Body of pancreas (tissue), 4 donors: Measurements from ENCODE around the gene WFDC2. TPM values are rescaled to one million over a fixed set of nuclear protein-coding genes. Genes with fewer than 3 reads are reported as not detected.

ENCODE experiments used
- ATAC-seq: fragments of 150-250 bp; one replicate; pipeline ENCODE4 v1.9.1; 2016
- DNase-seq, 4 donors: peaks; one replicate each; pipeline ENCODE4 v3.0.0-alpha.2; 2019
- H3K27ac ChIP-seq, 4 donors: fragments of 200-600 bp; sonication (generic); 1 replicate in 3 of 4; 2 replicates in 1 of 4; pipeline versions ENCODE4 v1.5.1 to v1.6.1; 2016 to 2019; ENCODE audit warnings: mild to moderate bottlenecking in 1 of 4, mixed read lengths in 1 of 4, moderate library complexity in 1 of 4
- H3K27me3 ChIP-seq, 2 donors: fragments of 200-600 bp; sonication (generic); one replicate each; pipeline ENCODE4 v1.6.0; 2016; ENCODE audit warnings: mild to moderate bottlenecking in 1 of 2
- H3K36me3 ChIP-seq, 2 donors: fragments of 200-600 bp; sonication (generic); replicated peaks in 1 of 2; 2 replicates each; pipeline ENCODE4 v1.5.1; 2016; ENCODE audit warnings: low read depth in 2 of 2; ENCODE audit not compliant: insufficient read depth in 1 of 2
- H3K4me1 ChIP-seq: fragments of 200-600 bp; sonication (generic); one replicate; pipeline ENCODE4 v1.6.0; 2016
- H3K4me3 ChIP-seq, 2 donors: fragments of 200-600 bp; sonication (generic); 1 replicate in 1 of 2; 2 replicates in 1 of 2; pipeline ENCODE4 v1.5.1; 2016 to 2019
- H3K9me3 ChIP-seq, 3 donors: fragments of 200-600 bp; sonication (generic); 1 replicate in 2 of 3; 2 replicates in 1 of 3; pipeline ENCODE4 v1.5.1; 2016
- POLR2A ChIP-seq, 3 donors: fragments of 450-650 bp; IDR thresholded peaks; one replicate each; pipeline ENCODE4 v1.6.1; 2016; ENCODE audit warnings: antibody characterized with exemption in 3 of 3, mild to moderate bottlenecking in 2 of 3
- WGBS, 2 donors: methylation state at CpG; one replicate each; pipeline ENCODE4 v1.1.5; 2017; 5-methylcytosine and 5-hydroxymethylcytosine counted together
- intact Hi-C: fragments of 100-400 bp; cut with DNase I; formaldehyde crosslinking; loops from one replicate; pipeline ENCODE4 v1.15.1; 2023
- total RNA-seq, 2 donors: library from RNA; depleted of rRNA; stranded (reverse); fragments of >200 nt; gene quantifications; one replicate each; pipeline ENCODE4 v1.1.0, GENCODE V29; 2016
- TF ChIP-seq, protein P1 (sequence below), 7 experiments: fragments of 450-650 bp in 4 of 7; fragments of 200-600 bp in 3 of 7; sonication (generic) in 3 of 7; IDR thresholded peaks; one replicate each; pipeline ENCODE4 v1.5.1; 2016 to 2019; ENCODE audit warnings: antibody characterized with exemption in 7 of 7

Gene WFDC2
- total RNA-seq, 2 donors from 2014 or later = 3.0 to 11.9 TPM

- DNase-seq = no peak
- no peak for TF ChIP-seq POLR2A (IDR thresholded peaks at IDR 0.05)
- TF ChIP-seq, protein P1, sequence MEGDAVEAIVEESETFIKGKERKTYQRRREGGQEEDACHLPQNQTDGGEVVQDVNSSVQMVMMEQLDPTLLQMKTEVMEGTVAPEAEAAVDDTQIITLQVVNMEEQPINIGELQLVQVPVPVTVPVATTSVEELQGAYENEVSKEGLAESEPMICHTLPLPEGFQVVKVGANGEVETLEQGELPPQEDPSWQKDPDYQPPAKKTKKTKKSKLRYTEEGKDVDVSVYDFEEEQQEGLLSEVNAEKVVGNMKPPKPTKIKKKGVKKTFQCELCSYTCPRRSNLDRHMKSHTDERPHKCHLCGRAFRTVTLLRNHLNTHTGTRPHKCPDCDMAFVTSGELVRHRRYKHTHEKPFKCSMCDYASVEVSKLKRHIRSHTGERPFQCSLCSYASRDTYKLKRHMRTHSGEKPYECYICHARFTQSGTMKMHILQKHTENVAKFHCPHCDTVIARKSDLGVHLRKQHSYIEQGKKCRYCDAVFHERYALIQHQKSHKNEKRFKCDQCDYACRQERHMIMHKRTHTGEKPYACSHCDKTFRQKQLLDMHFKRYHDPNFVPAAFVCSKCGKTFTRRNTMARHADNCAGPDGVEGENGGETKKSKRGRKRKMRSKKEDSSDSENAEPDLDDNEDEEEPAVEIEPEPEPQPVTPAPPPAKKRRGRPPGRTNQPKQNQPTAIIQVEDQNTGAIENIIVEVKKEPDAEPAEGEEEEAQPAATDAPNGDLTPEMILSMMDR (IDR thresholded peaks at IDR 0.05) = no peak
- Histone ChIP-seq H3K4me1 (peaks cover 18% of the 10 kb centered on the region), H3K27me3 (peaks cover 0 to 8% of the 10 kb centered on the region in 2 donors), H3K9me3 (no peaks in the 10 kb centered on the region), H3K36me3 (no peaks in the 10 kb centered on the region), H3K27ac (no peak overlapping the region), H3K4me3 (no peak overlapping the region)
- 29 to 34% methylated on average over 1 of the region's 1 CpG for WGBS, 2 donors
- intact Hi-C loops = no loop called here
- no peak for ATAC-seq
Observed at GRCh38 chr20:45465491-45466266, 3.9 kb upstream of the WFDC2 start.

GRCh38 chr20:45467172-45467571, 2.4 kb upstream of the WFDC2 start:
- 67 to 75% methylated on average over 6 of the region's 6 CpGs for WGBS, 2 donors
- Histone ChIP-seq H3K36me3 (no peaks in the 10 kb centered on the region), H3K27me3 (peaks cover 0 to 8% of the 10 kb centered on the region in 2 donors), H3K4me3 (no peak overlapping the region), H3K9me3 (no peaks in the 10 kb centered on the region), H3K27ac (no peak overlapping the region), H3K4me1 (peaks cover 22% of the 10 kb centered on the region)
- intact Hi-C loops = no loop called here
- DNase-seq (no peak), ATAC-seq (no peak)
- TF ChIP-seq, protein P1 (IDR thresholded peaks at IDR 0.05) = no peak
- no peak for TF ChIP-seq POLR2A (IDR thresholded peaks at IDR 0.05)

DNA sequence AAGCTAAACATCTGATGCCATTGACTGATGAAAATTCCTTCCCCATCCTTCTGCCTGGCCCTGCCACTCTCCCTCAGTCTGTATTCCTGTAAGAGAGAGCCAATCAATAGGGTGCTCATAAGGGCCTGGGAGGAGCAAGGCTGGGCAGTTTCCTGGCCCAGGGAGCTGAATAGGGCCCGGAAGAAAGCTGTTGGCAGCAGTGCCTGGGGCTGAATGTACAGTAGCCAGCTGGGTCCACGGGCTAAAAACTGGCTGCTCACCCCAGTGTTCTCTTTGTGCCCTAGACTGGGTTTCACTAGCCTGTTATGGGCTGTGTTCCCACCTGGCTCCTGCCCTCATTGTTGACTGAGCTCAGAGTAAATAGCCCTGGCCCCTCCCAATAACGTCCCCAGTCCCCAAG, 1.7 kb upstream of the WFDC2 start:
- intact Hi-C loops = no loop called here
- Histone ChIP-seq H3K9me3 (no peaks in the 10 kb centered on the region), H3K36me3 (no peaks in the 10 kb centered on the region), H3K4me1 (peaks cover 22% of the 10 kb centered on the region), H3K27ac (no peak overlapping the region), H3K4me3 (no peak overlapping the region), H3K27me3 (peaks cover 0 to 8% of the 10 kb centered on the region in 2 donors)
- ATAC-seq = no peak
- TF ChIP-seq, protein P1 (IDR thresholded peaks at IDR 0.05) = no peak
- TF ChIP-seq POLR2A (IDR thresholded peaks at IDR 0.05) = no peak
- DNase-seq = no peak
- 23 to 42% methylated on average over 2 to 3 of the region's 3 CpGs for WGBS, 2 donors

GRCh38 chr20:45470262-45470931, 844 bp downstream of the WFDC2 start:
- H3K4me1 ChIP-seq = peaks cover 22% of the 10 kb centered on the region
- 2% methylated on average over 50 of the region's 50 CpGs; no CpG with 5 or more reads in 1 of the 2 donors for WGBS, 2 donors
- TF ChIP-seq POLR2A (IDR thresholded peaks at IDR 0.05) = peak in 2 of 3 donors; percentile 34 to 50
- TF ChIP-seq, protein P1 (IDR thresholded peaks at IDR 0.05) = no peak
- DNase-seq (peak; percentile 41 to 65 (median 58)), ATAC-seq (peak; percentile 79)
- peaks cover 0 to 8% of the 10 kb centered on the region in 2 donors for H3K27me3 ChIP-seq
- H3K36me3 ChIP-seq = no peaks in the 10 kb centered on the region
- intact Hi-C loops = no loop called here
- no peaks in the 10 kb centered on the region for H3K9me3 ChIP-seq
- H3K27ac ChIP-seq = peak overlapping the region; percentile 38 to 72 (median 48)
- peak overlapping the region in 1 of 2 donors; percentile 21 for H3K4me3 ChIP-seq
